Measurements from ENCODE around the gene IGF1R.

IGF1R gene

DNA sequence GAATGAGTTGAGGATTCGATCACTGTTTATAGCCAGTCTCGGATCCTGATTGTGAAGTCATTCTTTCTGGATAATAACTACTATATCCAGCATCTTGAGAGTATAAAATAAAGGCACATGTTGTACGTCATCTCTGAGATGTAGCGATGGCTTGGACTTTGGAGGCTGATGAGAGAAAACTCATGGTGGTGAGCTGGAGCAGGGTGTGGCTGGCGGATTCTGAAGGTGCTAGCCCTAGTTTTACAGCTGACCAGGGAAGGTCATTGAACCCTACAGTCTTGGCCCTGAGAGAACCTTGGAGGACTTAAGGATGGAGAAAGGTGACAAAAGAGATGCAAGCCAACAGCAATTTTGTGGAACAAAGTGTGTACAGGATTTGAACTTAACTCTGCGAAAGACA, 153.8 kb downstream of the IGF1R start:
- peaks cover 69% of the 10 kb centered on the region for H3K4me1 ChIP-seq (ENCODE audit: control insufficient read depth, insufficient read depth, low read length)
- no peak overlapping the region for H3K9ac ChIP-seq (ENCODE audit: low read depth, low read length)

DNA sequence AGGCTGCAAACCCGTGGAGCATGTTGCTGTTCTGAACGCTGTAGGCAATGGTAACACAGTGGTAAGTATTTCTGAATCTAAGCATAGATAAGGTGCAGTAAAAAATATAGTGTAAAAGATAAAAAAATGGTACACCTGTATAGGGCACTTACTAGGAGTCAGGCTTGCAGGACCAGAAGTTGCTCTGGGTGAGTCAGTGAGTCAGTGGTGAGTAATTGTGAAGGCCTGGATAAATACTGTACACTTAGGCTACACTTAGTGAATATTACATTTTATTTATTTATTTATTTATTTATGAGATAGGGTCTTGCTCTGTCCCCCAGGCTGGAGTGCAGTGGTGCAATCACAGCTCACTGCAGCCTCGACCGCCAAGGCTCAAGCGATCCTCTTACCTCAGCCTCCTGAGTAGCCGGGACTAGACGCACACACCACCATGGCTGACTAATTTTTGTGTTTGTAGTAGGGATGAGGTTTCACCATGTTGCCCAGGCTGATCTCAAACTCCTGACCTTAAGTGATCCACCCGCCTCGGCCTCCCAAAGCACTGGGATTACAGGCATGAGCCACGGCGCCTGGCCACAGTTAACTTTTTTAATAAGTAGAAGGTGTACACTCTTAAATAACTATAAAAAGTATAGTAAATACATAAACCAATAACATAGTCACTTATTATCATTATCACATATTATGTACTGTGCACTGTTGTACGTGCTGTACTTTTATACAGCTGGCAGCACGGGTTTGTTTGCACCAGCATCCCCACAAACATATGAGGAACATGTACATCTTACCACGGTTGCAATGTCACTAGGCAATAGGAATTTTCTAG, 155.1 kb downstream of the IGF1R start:
- no peaks in the 10 kb centered on the region for H3K36me3 ChIP-seq (ENCODE audit: control insufficient read depth, insufficient read depth, low read length)
- H3K27me3 ChIP-seq (ENCODE audit: control insufficient read depth, insufficient read depth, low read length), result no peaks in the 10 kb centered on the region
- H3K9me3 ChIP-seq (ENCODE audit: control insufficient read depth, insufficient read depth, low read length), result no peaks in the 10 kb centered on the region
- H3K4me3 ChIP-seq (ENCODE audit: low read depth, low read length), result no peak overlapping the region
- no peak overlapping the region for H3K9ac ChIP-seq (ENCODE audit: low read depth, low read length)
- peaks cover 57% of the 10 kb centered on the region for H3K4me1 ChIP-seq (ENCODE audit: control insufficient read depth, insufficient read depth, low read length)
- H3K27ac ChIP-seq (ENCODE audit: low read depth, low read length), result no peak overlapping the region

More for the DNA sequence above, 153.8 kb downstream of the IGF1R start:
- H3K27me3 ChIP-seq (ENCODE audit: control insufficient read depth, insufficient read depth, low read length), result no peaks in the 10 kb centered on the region
- peak overlapping the region; percentile 96 for H3K27ac ChIP-seq (ENCODE audit: low read depth, low read length)
- no peaks in the 10 kb centered on the region for H3K9me3 ChIP-seq (ENCODE audit: control insufficient read depth, insufficient read depth, low read length)
- H3K36me3 ChIP-seq (ENCODE audit: control insufficient read depth, insufficient read depth, low read length), result no peaks in the 10 kb centered on the region
- H3K4me3 ChIP-seq (ENCODE audit: low read depth, low read length), result no peak overlapping the region

DNA sequence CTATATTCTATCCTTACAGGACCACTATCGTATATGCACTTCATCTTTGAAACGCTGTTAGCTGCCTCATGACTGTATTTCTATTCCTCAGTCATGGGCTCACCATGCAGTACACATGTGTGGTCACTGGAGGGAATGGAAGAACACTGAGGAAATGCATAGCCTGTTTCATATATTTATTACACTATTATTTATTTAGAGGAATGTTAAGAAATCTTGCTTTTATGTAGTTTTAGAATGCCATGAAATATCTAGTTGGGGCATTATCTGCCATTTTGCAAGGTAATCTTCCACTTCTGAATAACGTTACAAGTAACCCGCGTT, 155.7 kb downstream of the IGF1R start:
- no peak overlapping the region for H3K9ac ChIP-seq (ENCODE audit: low read depth, low read length)
- H3K27me3 ChIP-seq (ENCODE audit: control insufficient read depth, insufficient read depth, low read length), result no peaks in the 10 kb centered on the region
- H3K4me1 ChIP-seq (ENCODE audit: control insufficient read depth, insufficient read depth, low read length), result peaks cover 52% of the 10 kb centered on the region
- no peak overlapping the region for H3K27ac ChIP-seq (ENCODE audit: low read depth, low read length)
- no peaks in the 10 kb centered on the region for H3K9me3 ChIP-seq (ENCODE audit: control insufficient read depth, insufficient read depth, low read length)
- H3K36me3 ChIP-seq (ENCODE audit: control insufficient read depth, insufficient read depth, low read length), result no peaks in the 10 kb centered on the region
- H3K4me3 ChIP-seq (ENCODE audit: low read depth, low read length), result no peak overlapping the region

DNA sequence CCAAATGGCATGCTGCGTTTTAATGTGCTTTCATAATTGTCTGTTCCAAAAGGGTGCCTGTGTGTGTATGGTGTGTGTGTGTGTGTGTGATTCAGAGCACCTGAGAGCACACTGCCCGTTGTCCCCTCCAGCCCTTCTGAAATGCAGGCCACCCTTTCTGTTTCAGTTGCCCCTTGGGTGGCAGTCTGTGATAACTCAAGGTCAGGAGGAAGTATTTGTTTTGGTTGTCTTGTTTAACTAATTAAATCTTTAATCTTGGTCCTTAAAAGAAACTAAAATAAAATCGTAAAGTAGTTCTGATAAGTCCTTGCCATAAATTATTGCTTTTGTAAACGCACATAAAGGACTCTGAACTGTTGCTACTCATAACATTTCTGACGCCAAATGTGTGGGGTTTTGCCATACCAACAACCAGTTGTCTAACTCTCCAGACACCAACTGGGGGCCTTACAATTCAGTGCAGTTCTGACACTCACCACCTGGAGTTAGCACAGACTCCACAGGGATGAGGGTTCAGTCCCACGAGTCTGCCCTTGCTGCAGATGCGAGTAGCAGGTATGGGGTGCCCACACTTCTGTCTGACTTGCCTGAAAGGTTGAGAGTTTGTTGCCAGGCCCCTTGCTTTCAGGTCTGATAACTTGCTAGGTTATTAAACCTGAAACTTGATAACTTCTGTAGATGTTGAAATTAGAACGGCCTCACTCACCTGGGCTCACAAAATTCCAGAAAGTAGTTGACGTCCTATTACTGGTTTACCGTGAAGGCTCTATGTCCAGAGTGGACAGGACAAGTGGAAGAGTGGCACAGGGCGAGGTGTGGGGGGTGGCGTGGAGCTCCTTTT, 157.3 kb downstream of the IGF1R start:
- H3K27ac ChIP-seq (ENCODE audit: low read depth, low read length), result no peak overlapping the region
- H3K9me3 ChIP-seq (ENCODE audit: control insufficient read depth, insufficient read depth, low read length), result no peaks in the 10 kb centered on the region
- no peak overlapping the region for H3K9ac ChIP-seq (ENCODE audit: low read depth, low read length)
- H3K4me1 ChIP-seq (ENCODE audit: control insufficient read depth, insufficient read depth, low read length), result peaks cover 40% of the 10 kb centered on the region
- H3K4me3 ChIP-seq (ENCODE audit: low read depth, low read length), result no peak overlapping the region
- no peaks in the 10 kb centered on the region for H3K36me3 ChIP-seq (ENCODE audit: control insufficient read depth, insufficient read depth, low read length)
- H3K27me3 ChIP-seq (ENCODE audit: control insufficient read depth, insufficient read depth, low read length), result no peaks in the 10 kb centered on the region

DNA sequence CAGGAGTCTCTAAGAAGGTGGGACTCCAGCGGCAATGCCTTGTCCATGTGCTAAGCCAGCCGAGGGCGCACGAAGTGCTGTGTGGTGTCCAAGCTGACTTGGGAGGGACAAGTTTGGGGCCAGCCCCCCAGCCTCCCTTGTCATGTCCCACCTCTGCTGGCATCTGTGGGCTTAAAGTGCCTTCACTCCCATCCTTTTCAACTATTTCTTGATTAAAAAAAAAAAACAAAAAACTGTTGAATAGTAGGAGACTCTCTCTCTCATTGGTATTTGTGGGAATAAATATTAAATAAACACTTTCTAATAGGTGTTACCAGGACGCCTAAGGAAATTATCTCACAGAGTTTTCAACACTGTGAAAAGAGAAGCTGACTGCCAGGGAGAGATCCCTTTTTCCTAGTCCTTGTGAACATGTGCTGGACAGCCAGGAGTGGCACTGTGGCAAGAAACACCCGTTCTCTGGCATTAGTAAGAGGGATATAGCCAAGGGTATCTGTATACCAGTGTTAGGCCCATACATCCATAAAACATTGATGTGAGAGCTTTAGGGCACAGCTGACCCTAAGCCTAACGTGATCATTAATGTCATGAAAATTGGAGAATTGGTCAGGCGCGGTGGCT, 158.0 kb downstream of the IGF1R start:
- no peak overlapping the region for H3K27ac ChIP-seq (ENCODE audit: low read depth, low read length)
- H3K4me3 ChIP-seq (ENCODE audit: low read depth, low read length), result no peak overlapping the region
- no peaks in the 10 kb centered on the region for H3K27me3 ChIP-seq (ENCODE audit: control insufficient read depth, insufficient read depth, low read length)
- H3K4me1 ChIP-seq (ENCODE audit: control insufficient read depth, insufficient read depth, low read length), result peaks cover 32% of the 10 kb centered on the region
- H3K9ac ChIP-seq (ENCODE audit: low read depth, low read length), result no peak overlapping the region
- H3K36me3 ChIP-seq (ENCODE audit: control insufficient read depth, insufficient read depth, low read length), result no peaks in the 10 kb centered on the region
- no peaks in the 10 kb centered on the region for H3K9me3 ChIP-seq (ENCODE audit: control insufficient read depth, insufficient read depth, low read length)

DNA sequence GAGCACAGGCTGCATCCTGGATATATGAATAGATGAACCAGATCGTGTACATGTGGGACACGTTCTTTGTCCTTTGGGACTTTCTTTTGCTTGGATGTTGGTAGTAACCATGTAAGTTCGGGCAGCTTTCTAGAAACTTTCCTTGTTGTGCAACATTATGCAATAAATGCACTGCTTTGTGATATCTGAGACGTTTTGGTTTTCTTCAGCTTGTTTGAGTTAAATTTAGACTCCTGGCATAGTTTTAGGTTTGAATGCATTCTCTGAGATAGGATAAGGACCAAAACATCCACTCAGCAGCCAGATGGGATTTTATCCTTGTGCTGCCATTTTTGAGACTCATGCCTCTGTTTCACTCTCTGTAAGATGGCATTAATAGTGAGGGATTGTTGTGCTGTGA, 158.9 kb downstream of the IGF1R start:
- H3K9ac ChIP-seq (ENCODE audit: low read depth, low read length), result no peak overlapping the region

DNA sequence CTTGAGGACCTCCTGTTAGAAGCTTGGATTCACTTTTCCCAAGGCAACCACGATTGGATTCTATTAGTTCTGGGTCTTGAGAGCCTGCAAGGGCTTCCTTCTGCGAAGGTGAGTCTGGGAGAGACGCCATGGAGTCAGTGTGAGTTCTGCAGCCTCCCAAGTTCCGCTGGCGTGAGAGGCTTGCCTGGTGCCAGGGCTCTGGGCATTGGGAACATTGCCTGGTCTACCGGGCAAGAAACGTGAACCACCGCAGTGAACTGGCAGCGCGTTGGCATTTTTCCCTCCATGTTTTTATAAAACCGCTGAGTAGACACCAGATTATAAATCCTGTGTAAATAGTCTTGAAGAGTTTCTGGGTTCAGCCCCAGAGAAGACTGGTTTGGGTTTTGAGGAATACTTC, 160.9 kb downstream of the IGF1R start:
- Histone ChIP-seq H3K36me3 (ENCODE audit: control insufficient read depth, insufficient read depth, low read length) (no peaks in the 10 kb centered on the region), H3K27me3 (ENCODE audit: control insufficient read depth, insufficient read depth, low read length) (no peaks in the 10 kb centered on the region), H3K4me3 (ENCODE audit: low read depth, low read length) (no peak overlapping the region), H3K27ac (ENCODE audit: low read depth, low read length) (no peak overlapping the region), H3K9ac (ENCODE audit: low read depth, low read length) (no peak overlapping the region), H3K9me3 (ENCODE audit: control insufficient read depth, insufficient read depth, low read length) (no peaks in the 10 kb centered on the region), H3K4me1 (ENCODE audit: control insufficient read depth, insufficient read depth, low read length) (peaks cover 25% of the 10 kb centered on the region)

More for the DNA sequence above, 158.9 kb downstream of the IGF1R start:
- Histone ChIP-seq H3K27me3 (ENCODE audit: control insufficient read depth, insufficient read depth, low read length) (no peaks in the 10 kb centered on the region), H3K4me1 (ENCODE audit: control insufficient read depth, insufficient read depth, low read length) (peaks cover 24% of the 10 kb centered on the region), H3K9me3 (ENCODE audit: control insufficient read depth, insufficient read depth, low read length) (no peaks in the 10 kb centered on the region), H3K27ac (ENCODE audit: low read depth, low read length) (no peak overlapping the region), H3K4me3 (ENCODE audit: low read depth, low read length) (no peak overlapping the region), H3K36me3 (ENCODE audit: control insufficient read depth, insufficient read depth, low read length) (no peaks in the 10 kb centered on the region)

DNA sequence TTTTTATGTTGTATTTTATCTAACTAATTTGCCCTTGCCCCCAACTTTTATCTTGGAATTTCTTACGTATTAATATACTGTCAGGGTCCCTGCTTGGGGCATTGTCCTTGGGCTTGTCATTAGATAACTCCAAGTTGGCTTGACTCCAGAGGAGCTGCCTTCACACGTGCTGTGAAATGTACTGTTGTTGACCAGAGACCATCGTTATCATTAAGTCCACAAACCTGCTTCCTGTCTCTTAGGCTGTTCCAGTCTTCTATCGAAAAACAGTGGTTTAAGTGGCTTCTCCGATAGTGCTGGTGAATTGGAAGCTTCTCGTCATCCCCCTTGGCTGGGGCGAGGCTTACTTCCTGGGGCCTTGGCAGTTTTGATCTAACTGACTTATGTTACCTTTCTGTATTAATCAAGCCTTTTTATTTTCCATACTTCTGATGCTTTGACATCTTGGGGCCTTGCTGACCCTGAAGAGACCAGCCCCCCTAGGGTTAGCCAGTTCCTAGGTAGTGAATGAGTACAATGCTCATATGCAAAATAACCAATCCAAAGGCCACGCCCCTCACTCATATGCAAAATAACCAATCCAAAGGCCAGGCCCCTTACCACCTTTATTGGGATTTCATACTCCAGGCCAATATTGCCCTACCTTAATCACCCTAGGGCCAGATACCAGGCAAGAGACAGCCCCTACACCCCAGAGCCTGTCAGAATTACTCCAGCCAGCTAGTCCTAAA, 164.5 kb downstream of the IGF1R start:
- Histone ChIP-seq H3K27ac (ENCODE audit: low read depth, low read length) (peak overlapping the region; percentile 36), H3K4me3 (ENCODE audit: low read depth, low read length) (no peak overlapping the region), H3K9me3 (ENCODE audit: control insufficient read depth, insufficient read depth, low read length) (no peaks in the 10 kb centered on the region), H3K27me3 (ENCODE audit: control insufficient read depth, insufficient read depth, low read length) (no peaks in the 10 kb centered on the region), H3K9ac (ENCODE audit: low read depth, low read length) (no peak overlapping the region), H3K4me1 (ENCODE audit: control insufficient read depth, insufficient read depth, low read length) (peaks cover 23% of the 10 kb centered on the region), H3K36me3 (ENCODE audit: control insufficient read depth, insufficient read depth, low read length) (no peaks in the 10 kb centered on the region; the same call in 1 of the 2 replicates)

DNA sequence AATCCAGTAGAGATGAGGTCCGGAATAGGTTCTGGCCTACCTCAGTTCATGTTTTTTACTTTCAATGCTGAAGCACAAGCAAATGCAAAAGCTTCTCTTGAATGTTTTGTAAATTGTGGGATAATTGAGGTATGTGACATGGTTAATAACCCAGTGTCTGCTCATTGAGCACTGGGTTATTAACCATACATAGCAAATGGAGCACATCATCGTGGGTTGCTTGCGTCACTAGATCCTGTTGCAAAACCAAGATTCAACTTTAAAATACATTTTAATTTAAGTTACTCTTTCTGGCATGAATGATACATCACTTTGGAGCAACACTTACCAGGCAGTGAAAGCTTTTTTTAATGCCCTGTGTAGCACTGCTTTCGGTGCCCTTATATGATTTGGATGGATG, 165.6 kb downstream of the IGF1R start:
- H3K4me3 ChIP-seq (ENCODE audit: low read depth, low read length), result no peak overlapping the region
- H3K4me1 ChIP-seq (ENCODE audit: control insufficient read depth, insufficient read depth, low read length), result peaks cover 26% of the 10 kb centered on the region
- no peaks in the 10 kb centered on the region; the same call in 1 of the 2 replicates for H3K36me3 ChIP-seq (ENCODE audit: control insufficient read depth, insufficient read depth, low read length)
- H3K27me3 ChIP-seq (ENCODE audit: control insufficient read depth, insufficient read depth, low read length), result no peaks in the 10 kb centered on the region
- H3K9ac ChIP-seq (ENCODE audit: low read depth, low read length), result no peak overlapping the region
- no peaks in the 10 kb centered on the region for H3K9me3 ChIP-seq (ENCODE audit: control insufficient read depth, insufficient read depth, low read length)
- H3K27ac ChIP-seq (ENCODE audit: low read depth, low read length), result no peak overlapping the region

DNA sequence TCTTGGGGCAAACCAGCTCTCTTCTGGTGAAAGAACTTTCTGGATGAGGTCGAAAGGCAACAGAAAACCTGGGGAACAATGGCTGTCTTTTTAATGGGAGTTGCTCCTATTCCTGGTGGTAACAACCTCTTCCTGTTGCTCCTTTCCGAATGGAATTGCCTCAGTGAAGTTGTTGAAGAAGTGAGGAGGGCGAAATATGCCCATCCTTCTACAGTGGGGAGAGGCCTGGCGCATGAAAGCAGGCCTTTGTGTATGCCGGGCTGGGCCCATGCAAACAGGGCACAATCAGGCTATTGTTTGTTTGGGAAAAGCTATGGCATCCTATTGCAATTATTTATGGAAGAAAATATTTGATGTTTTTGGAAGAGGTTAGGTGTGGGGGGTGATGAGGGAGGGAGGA, 166.9 kb downstream of the IGF1R start:
- Histone ChIP-seq H3K27ac (ENCODE audit: low read depth, low read length) (no peak overlapping the region), H3K9me3 (ENCODE audit: control insufficient read depth, insufficient read depth, low read length) (no peaks in the 10 kb centered on the region), H3K36me3 (ENCODE audit: control insufficient read depth, insufficient read depth, low read length) (no peaks in the 10 kb centered on the region; the same call in 1 of the 2 replicates), H3K27me3 (ENCODE audit: control insufficient read depth, insufficient read depth, low read length) (no peaks in the 10 kb centered on the region), H3K4me3 (ENCODE audit: low read depth, low read length) (no peak overlapping the region), H3K9ac (ENCODE audit: low read depth, low read length) (no peak overlapping the region), H3K4me1 (ENCODE audit: control insufficient read depth, insufficient read depth, low read length) (peaks cover 28% of the 10 kb centered on the region)
